ENCODE results near the gene C11orf21.

DNA sequence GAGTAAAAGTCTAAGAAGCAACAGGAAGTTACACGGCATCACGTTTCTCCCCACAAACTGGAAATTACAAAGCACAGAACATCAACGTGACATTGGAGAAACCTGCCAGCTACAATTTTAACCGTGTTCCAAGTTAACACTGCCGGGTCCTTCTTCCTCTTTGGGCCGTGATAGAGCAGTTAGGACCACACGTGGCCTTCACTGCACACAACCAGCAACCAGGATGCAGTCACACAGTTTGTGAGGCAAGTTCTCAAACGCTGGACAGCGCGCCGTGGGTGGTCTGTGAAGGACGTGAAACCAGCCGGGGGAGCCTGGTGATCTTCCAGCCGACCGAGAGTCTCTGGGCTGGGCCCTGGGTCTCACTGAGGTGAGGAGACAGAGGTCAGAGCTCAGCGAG lies 14.6 kb downstream of the C11orf21 start:
- TF ChIP-seq POLR2A (IDR thresholded peaks at IDR 0.05) (no peak), CTCF (IDR thresholded peaks at IDR 0.05) (no peak)
